Measurements from ENCODE around the gene STPG4. TPM values are rescaled to one million over a fixed set of nuclear protein-coding genes. Genes with fewer than 3 reads are reported as not detected.
"Not testable (repeated sequence)": the region's sequence is repeated elsewhere in the genome, so short reads cannot be mapped to it uniquely, and the experiment has no call there.

STPG4 gene
- total RNA-seq, 1 experiment from 2014 or later = 10.6 TPM

DNA sequence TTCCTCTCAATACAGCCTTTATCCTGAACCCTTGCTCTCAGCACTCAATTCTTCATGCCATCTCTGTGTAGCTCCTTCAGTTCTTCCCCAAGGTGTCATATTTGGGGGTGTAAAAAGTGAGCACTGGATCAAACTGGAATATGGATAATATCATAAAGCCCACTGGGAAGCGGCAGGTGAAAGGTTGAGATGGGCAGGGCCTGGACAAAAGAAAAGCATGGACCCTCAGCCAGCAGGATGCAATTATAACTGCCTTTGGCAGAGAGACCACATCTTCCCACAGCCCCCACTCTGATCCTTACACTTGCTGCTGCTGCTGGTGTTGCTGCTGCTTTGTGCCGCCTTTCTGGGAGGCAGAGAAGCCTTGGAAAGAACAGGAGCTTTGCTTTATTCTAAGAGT lies 31.2 kb upstream of the STPG4 start:
- Histone ChIP-seq H3K36me3 (ENCODE audit: control insufficient read depth in 1 of 2, insufficient read depth in 2 of 2, low read length in 2 of 2) (no peaks in the 10 kb centered on the region), H3K4me1 (ENCODE audit: control insufficient read depth in 1 of 2, insufficient read depth in 2 of 2, low read length in 2 of 2) (peaks cover 0 to 6% of the 10 kb centered on the region in 2 experiments; a peak in 1 of 4 replicates), H3K4me2 (ENCODE audit: low read length) (no peak overlapping the region), H3K4me3 (replicated peaks in 1 of 2; ENCODE audit: low read depth in 1 of 2, low read length in 2 of 2) (no peak overlapping the region), H3K9me2 (ENCODE audit: insufficient read depth) (no peaks in the 10 kb centered on the region), H3K9ac (ENCODE audit: low read length) (no peak overlapping the region), H3K9me3 (ENCODE audit: control insufficient read depth in 1 of 2, insufficient read depth in 1 of 2, low read depth in 1 of 2, low read length in 2 of 2) (no peaks in the 10 kb centered on the region), H3K27me3 (ENCODE audit: insufficient read depth, low read length) (no peaks in the 10 kb centered on the region), H2AFZ (ENCODE audit: low read depth, low read length, poor library complexity, severe bottlenecking) (no peak overlapping the region), H3K79me2 (ENCODE audit: insufficient read depth, low read length) (no peaks in the 10 kb centered on the region), H4K20me1 (ENCODE audit: insufficient read depth) (no peaks in the 10 kb centered on the region), H3K27ac (ENCODE audit: low read depth, low read length) (no peak overlapping the region)
- ChIA-PET CTCF (no interaction called here), RAD21 (ENCODE audit: low non-redundant PET in 1 of 2, low total read pairs in 2 of 2, uncharacterized antibody in 2 of 2, unreplicated experiment in 2 of 2) (no interaction called here), POLR2A (no interaction called here)
- DNase-seq (ENCODE audit: low read depth, low spot score) (no peak), ATAC-seq (no peak)
- no TSS peak for BruUV-seq (replicated peaks)
- no peak for TF ChIP-seq YY1 (IDR thresholded peaks at IDR 0.05; ENCODE audit: extremely low read depth, insufficient replicate concordance, low read depth, low read length)
- no peak for TF ChIP-seq SP1 (IDR thresholded peaks at IDR 0.05; ENCODE audit: low read depth)
- TF ChIP-seq POLR2A (IDR thresholded peaks at IDR 0.05; ENCODE audit: borderline replicate concordance, extremely low read depth, insufficient read depth, insufficient read length) = no peak
- TF ChIP-seq, protein P1, sequence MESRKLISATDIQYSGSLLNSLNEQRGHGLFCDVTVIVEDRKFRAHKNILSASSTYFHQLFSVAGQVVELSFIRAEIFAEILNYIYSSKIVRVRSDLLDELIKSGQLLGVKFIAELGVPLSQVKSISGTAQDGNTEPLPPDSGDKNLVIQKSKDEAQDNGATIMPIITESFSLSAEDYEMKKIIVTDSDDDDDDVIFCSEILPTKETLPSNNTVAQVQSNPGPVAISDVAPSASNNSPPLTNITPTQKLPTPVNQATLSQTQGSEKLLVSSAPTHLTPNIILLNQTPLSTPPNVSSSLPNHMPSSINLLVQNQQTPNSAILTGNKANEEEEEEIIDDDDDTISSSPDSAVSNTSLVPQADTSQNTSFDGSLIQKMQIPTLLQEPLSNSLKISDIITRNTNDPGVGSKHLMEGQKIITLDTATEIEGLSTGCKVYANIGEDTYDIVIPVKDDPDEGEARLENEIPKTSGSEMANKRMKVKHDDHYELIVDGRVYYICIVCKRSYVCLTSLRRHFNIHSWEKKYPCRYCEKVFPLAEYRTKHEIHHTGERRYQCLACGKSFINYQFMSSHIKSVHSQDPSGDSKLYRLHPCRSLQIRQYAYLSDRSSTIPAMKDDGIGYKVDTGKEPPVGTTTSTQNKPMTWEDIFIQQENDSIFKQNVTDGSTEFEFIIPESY (IDR thresholded peaks at IDR 0.05; ENCODE audit: extremely low read depth, insufficient replicate concordance, low read length) = no peak
- no peak for TF ChIP-seq ZNF274 (IDR thresholded peaks at IDR 0.05; ENCODE audit: low read depth, low read length)
- TF ChIP-seq, protein P2, sequence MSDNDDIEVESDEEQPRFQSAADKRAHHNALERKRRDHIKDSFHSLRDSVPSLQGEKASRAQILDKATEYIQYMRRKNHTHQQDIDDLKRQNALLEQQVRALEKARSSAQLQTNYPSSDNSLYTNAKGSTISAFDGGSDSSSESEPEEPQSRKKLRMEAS (IDR thresholded peaks at IDR 0.05) = no peak
- no peak for TF ChIP-seq EZH2phosphoT487 (IDR thresholded peaks at IDR 0.05; ENCODE audit: borderline replicate concordance)
- intact Hi-C loops (cut with micrococcal nuclease) = no loop called here

DNA sequence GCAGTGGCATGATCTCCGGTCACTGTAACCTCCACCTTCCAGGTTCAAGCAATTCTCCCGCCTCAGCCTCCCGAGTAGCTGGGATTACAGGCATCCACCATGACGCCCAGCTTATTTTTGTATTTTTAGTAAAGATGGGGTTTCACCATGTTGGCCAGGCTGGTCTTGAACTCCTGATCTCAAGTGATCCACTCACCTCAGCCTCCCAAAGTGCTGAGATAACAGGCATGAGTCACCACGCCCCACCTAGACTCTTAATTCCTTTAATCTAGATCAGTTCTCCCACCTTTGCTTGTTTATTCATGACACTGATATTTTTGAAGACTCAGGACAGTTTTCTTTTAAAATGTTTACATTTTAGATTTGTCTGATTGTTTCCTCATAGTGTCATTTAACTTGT lies 30.0 kb upstream of the STPG4 start:
- H3K9me3 ChIP-seq (ENCODE audit: control insufficient read depth in 1 of 2, insufficient read depth in 1 of 2, low read depth in 1 of 2, low read length in 2 of 2); intact Hi-C loops (cut with micrococcal nuclease); ATAC-seq; DNase-seq (ENCODE audit: low read depth, low spot score); H4K20me1 ChIP-seq (ENCODE audit: insufficient read depth); H3K9ac ChIP-seq (ENCODE audit: low read length); H3K27ac ChIP-seq (ENCODE audit: low read depth, low read length); H3K9me2 ChIP-seq (ENCODE audit: insufficient read depth); H3K27me3 ChIP-seq (ENCODE audit: insufficient read depth, low read length); RAD21 ChIA-PET (ENCODE audit: low non-redundant PET in 1 of 2, low total read pairs in 2 of 2, uncharacterized antibody in 2 of 2, unreplicated experiment in 2 of 2); H3K36me3 ChIP-seq (ENCODE audit: control insufficient read depth in 1 of 2, insufficient read depth in 2 of 2, low read length in 2 of 2); H3K4me1 ChIP-seq (ENCODE audit: control insufficient read depth in 1 of 2, insufficient read depth in 2 of 2, low read length in 2 of 2); H2AFZ ChIP-seq (ENCODE audit: low read depth, low read length, poor library complexity, severe bottlenecking); H3K4me3 ChIP-seq (replicated peaks in 1 of 2; ENCODE audit: low read depth in 1 of 2, low read length in 2 of 2); H3K4me2 ChIP-seq (ENCODE audit: low read length); POLR2A ChIA-PET; H3K79me2 ChIP-seq (ENCODE audit: insufficient read depth, low read length); BruUV-seq (replicated peaks): not testable (repeated sequence)
- CTCF ChIA-PET = interaction anchor here (0.6 kb wide), 1 partner anchor 76 kb away, joined by 3 read pairs; no protein-coding TSS in a partner anchor
